Activated T-helper 1 cell treated with anti-CD3 and anti-CD28 coated beads, Interleukin-2, amount 50 U/mL, for 16 hours (primary cell): ENCODE data around the gene DBF4.
"Not testable (repeated sequence)": the region's sequence is repeated elsewhere in the genome, so short reads cannot be mapped to it uniquely, and the experiment has no call there.

Source experiments
- DNase-seq, 2 donors: peaks; one replicate each; pipeline ENCODE4 v3.0.0-alpha.2; 2020; ENCODE audit warnings: low read depth in 1 of 2, low spot score in 1 of 2

DBF4 gene

DNA sequence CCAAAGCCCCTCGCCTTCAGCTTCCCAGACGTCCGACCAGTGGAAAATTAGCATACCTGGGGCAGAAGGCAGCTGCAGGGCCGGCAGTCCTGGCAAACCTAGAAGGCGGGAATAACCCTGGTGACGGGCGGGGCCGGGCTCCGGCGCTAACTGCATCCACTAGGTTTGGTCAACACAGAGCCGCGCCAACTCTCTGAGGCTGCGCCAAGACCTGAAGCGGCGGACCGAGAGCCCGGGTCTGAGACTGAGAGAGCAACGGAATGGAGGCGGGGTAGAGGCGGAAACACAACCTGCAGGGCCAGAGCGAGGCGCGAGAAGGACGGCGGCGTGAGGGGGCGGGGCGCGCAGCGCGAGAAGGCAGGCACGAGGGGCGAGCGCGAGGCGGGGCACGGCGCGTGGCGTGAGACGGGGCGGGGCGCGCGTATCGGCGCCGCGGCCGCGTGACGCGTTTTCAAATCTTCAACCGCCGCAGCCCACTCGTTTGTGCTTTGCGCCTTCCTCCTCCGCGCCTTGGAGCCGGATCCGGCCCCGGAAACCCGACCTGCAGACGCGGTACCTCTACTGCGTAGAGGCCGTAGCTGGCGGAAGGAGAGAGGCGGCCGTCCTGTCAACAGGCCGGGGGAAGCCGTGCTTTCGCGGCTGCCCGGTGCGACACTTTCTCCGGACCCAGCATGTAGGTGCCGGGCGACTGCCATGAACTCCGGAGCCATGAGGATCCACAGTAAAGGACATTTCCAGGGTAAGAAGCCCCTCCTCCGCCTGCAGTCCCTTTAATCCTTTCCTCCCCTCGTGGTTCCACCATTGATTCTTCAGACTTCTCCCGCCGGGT, at the start of gene DBF4, which contains the start of gene SLC25A40:
Gene DBF4, plus strand, starts transcription at position 454 of the 829 bp plus-strand sequence. Its CDS starts 240 bp downstream, at position 694.
Gene SLC25A40, minus strand, starts transcription at position 321 of the 829 bp plus-strand sequence. CDS start 17,633 bp downstream, outside the sequence.
- DNase-seq = peak; percentile 89 to 92

- DNase-seq = not testable (repeated sequence)
Observed at GRCh38 chr7:87828383-87828782, 47.9 kb upstream of the DBF4 start.

DNA sequence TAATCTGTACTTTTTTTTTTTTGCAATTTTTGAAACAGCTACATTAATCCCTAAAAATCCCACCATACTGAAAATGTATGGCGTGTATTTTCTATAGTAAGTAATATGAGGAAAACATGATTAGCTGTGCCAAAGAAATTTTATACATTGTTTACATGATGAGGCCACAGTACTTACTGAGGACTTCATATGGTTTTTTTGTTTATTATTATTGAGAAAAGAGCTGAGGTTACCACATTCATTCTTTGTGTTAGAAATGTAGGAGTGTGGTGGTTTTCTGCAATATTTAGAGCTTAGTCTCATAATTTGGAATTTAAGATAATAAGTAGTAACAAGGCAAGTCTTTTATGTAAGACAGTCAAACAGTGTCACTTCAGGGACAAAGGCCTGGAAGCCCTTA, 45.2 kb upstream of the DBF4 start:
- DNase-seq = no peak

GRCh38 chr7:87833130-87833529, 43.2 kb upstream of the DBF4 start:
- no peak for DNase-seq

DNA sequence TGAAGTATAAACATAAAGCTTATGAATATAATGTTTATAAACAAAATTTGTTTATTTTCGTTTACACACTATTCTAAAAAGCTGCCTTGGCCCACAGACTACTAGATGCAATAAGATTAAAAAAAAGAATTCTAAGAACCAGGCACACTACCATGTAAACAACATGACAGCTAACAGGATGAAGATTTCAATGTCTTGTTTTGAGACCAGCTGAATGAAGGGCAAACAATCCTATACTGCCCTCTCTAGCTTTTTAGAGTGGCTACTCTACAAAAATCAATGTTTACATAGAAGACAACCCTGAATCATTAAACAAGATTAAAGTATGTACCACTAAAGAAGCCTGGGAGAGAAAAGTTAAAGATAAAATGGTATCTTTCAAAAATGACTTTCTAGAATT, 38.7 kb upstream of the DBF4 start:
- DNase-seq = no peak

GRCh38 chr7:87850836-87851593, 25.3 kb upstream of the DBF4 start:
- no peak for DNase-seq

DNA sequence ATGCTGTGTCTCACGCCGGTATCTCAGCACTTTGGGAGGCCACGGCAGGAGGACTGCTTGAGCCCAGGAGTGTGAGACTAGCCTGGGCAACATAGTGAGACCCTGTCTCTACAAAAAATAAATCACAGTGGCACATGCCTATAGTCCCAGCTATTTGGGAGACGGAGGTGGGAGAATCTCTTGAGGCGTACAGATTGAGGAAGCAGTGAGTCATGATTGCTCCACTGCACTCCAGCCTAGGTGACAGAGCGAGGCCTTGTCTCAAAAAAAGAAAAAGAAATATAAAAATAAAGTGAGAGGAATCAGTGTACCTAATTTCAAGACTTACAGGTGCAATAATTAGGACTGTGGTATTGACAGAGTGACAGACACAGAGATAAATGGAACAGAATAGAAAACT, 24.0 kb upstream of the DBF4 start:
- no peak for DNase-seq

GRCh38 chr7:87853237-87853864, 22.9 kb upstream of the DBF4 start:
- DNase-seq = no peak

DNA sequence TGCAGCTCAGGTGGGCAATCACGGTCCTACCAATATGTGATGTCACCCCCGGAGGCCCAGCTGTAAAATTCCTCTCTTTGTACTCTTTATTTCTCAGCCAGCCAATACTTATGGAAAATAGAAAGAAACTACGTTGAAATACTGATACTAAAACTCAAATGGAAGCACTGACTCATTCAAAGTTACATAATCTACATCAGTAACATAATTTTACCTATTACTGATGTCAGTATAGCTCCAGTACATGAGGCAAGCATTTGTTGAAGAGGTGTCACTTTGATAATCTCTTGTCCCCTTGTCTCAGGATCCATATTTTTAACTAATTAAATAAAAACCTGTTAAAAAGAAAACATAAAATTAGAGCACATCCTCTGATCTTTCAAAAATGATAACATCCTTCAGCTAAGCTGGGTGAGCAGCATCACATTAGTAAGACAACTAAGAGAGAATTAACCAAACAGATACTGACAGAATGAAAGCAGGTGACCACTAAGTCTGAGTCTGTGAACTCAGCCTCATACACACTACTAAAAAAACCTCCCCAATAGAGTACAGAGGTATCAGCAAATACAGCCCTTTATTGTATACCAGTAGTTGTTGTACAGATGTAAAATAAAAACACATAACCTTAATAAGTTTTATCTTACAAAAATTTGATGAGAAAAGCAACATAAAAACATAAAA, 17.7 kb upstream of the DBF4 start:
- DNase-seq = no peak

DNA sequence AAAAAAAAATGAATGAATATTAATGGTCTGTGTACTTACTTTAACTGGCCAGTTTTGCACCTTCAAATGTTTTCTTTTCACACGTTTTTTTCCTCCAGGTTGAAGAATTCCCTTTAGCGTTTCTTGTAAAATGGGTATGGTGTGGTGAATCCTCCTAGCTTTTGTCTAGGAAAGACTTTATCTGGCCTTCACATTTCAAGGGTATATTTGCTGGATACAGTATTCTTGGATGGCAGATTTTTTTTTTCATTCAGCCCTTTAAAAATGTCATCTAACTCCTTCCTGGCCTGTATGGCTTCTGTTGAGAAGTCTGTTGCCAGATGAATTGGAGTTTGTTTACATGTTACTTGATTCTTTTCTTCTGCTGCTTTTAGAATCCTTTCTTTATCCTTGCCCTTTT, 10.2 kb upstream of the DBF4 start:
- no peak for DNase-seq

DNA sequence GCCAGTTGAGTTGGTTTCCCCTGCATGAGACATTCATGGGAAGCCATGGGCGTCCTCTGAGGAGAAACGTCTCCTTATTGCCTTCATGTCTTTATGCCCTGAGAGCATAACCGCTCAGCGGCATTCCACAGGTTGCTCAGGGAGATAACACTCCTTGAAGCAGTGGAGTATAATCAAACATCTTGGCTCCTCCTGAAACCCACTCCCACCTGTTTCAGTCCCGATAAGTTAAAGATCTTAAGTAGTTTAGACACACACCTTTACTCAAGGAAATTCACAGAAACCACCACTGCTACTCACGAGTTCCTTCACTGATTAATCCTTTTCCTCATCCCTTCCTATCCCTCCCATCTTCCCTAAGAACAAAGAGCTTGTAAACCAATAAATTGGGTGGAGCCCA, 9.8 kb upstream of the DBF4 start:
- not testable (repeated sequence) for DNase-seq

DNA sequence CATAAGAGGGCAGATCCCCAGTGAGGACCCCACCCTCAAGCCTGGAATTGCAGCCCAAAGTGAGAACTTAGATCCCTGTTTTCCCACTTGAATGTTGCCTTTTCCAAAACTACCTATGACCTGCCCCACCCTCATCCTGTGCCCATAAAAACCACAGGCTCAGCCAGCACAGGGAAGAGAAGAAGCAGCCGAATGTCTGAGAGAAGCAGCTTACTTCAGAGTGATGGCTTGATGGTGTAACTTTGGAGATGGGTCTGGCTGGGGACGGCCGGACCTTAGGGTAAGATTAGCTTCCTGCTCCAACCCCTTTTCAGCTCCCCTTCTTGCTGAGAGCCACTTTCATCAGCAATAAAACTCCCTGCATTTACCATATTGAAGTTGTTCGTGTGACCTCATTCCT, 5.8 kb upstream of the DBF4 start:
- no peak for DNase-seq

DNA sequence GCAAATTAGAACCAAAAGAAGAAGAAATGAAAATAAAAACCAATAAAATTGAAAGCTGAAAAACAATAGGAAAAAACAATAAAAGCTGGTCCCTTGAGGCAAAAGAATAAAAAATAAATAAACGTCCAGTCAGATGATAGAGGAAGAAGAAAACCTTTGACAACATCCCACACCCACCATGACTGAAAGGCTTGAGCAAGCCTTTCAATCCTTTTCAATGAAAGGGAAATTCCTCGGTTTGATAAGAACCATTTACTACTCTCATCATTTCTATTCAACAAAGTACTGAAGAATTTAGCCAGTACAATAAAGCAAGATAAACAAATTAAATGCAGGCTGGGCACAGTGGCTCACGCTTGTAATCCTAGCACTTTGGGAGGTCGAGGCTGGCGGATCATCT, 3.9 kb upstream of the DBF4 start:
- no peak for DNase-seq

DNA sequence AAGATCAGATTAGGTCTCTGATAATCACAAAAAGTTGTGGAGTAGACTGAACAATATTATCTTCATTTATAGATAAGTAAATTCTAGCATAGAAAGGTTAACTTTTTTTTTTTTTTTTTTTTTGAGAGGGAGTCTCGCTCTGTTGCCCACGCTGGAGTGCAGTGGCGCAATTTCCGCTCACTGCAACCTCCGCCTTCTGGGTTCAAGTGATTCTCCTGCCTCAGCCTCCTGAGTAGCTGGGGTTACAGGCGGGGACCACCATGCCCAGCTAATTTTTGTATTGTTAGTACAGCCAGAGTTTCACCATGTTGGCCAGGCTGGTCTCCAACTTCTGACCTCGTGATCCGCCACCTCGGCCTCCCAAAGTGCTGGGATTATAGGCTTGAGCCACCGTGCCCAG, 3.0 kb upstream of the DBF4 start:
- not testable (repeated sequence) for DNase-seq

- no peak for DNase-seq
Observed at GRCh38 chr7:87874066-87874465, 2.2 kb upstream of the DBF4 start.

DNA sequence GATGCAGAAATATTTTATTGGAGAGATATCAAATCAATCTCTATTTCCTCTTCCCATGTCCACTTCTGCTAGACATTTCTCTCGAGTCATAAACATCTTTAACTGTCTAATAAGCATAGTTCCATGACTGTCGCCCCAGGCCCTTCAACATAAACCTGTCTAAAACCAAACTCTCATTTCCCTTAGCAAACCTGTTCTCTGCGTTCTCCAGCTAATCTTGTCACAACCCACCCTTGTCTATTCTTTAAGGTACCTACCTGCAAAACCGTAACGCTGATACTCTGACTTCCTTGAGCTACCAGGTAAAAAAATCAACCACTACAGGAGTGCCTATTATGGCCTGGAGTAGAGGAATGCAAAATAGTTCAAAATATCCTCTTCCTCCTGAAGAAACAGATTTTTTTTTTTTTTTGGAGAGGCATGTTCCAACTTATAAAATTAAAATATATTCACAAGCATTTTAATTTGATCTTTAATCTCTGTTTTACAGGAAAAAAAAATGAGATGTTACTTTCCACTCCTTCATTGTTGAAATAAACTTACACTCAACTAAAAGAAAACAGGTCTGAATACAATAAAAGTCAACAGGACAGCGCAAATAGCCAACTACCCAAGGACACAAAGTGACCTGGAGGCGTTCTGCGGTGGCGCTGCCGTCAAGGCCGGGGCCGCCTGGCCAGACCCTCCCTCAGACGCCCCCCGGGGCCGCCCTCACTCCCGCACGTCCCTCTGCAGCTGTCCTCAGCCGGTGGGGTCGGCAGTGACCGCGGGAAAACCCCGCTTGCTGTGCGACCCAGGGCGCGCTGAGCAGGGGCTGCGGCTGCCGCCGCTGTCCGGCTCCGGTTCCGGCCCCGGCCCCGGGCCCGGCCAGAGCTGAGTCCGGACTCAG, 898 bp upstream of the DBF4 start:
- DNase-seq = peak in 1 of 2 donors; percentile 11

- peak; percentile 9 to 20 for DNase-seq
Observed at GRCh38 chr7:87876869-87877234, 559 bp downstream of the DBF4 start.

DNA sequence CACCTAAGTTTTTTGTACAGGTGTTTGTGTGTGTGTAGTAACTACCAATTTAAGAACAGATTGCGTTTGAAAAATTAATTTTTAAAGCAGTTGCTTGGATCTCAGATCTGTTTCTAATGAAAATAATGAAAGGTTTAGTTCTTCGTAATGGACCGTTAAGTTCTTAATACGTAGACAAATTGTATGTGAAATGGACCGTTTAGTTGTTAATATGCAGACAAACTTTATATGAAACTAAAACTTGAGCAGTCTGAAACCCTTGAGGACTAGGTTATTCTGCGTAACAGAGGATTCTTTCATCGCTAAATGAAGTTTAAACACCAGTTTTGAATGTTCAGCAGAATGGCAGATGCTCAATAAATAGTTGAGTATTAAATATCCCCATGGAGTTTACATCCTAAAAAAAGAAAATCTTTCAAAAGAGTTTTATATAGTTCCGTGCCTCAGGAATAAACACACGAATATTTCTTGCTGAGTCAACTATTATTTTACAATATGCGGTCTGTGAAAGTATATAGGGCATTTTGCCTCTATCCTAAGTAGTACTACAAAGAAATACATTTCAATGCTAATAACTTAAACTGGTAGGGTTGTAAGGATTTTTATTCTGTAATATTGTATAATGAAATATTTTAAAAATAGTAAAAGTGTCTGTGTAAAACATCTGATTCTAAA, 1.2 kb downstream of the DBF4 start:
- no peak for DNase-seq

GRCh38 chr7:87878208-87878735, 2.0 kb downstream of the DBF4 start:
- no peak for DNase-seq
